GM18507 (cell line): ENCODE data around the gene OR5M3.

Experiments
- DNase-seq: peaks from one replicate; pipeline ENCODE4 v3.0.0; 2011; ENCODE audit warnings: low read depth; ENCODE audit not compliant: insufficient read length; ENCODE audit errors: extremely low spot score
- FAIRE-seq: peaks from 2 replicates; lab custom pipeline; 2011; peaks lifted over from hg19 to GRCh38; lab: Jason Lieb, UNC

OR5M3 gene

DNA sequence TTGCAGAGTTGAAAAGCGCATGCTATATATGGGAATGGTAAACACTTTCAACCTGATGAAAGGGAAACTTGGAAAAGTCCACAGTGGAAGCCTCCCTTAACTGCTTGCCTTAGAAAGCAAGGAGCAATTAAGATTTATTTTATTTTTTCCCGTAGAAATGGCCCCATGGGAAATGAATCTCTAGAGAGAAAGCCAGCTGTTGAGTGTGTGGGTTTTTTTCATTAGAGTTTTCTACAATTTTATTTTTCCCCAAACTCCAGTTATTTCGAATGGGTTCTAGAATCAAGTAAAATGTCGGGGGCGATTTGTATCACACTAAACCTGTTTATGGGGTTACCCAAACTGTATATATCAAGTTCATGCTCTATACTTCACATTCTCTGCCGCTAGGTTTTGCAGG is at the start of gene OR5M3:
Gene OR5M3, minus strand, starts transcription at position 101 of the 400 bp plus-strand sequence. CDS start 2,855 bp downstream, outside the sequence.
- FAIRE-seq: no peak
- DNase-seq: no peak

DNA sequence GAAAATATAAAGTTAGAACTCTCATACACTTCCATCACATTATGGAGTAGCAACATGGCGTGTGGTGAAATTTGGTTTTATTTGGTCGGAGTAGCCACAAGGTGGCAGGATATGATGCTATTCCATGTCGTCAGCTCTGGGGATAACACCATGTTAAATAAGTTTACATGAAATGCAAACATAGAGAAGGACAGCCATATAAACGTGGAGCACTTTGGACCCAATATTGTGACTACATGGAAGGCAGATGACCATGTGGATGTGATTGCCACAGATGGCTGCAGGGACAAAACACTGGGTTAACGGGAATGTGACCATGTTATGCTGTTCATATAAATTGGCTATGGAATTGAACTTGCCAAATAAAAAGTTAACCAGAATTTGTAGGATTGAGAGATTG is 48.9 kb upstream of the OR5M3 start:
- DNase-seq (no peak), FAIRE-seq (no peak)

DNA sequence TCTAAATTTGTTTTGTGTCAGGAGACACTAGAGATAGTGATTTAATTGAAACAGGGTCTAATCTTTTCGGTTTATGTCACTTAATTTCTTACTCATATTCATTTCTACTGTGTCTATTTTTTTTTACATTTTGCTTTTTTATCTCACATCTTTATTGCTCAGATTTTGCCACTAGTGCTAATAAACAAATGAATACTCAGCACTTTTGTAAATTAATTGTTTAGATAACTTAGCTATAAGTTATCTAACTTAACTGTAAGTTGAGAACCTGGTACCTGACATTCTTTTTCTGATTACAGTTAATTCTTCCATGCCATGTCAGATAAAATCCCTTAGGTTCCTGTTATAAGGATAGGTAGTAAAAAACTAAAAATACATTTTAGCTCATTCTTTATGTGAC is 40.1 kb upstream of the OR5M3 start:
- no peak for FAIRE-seq
- DNase-seq: no peak

DNA sequence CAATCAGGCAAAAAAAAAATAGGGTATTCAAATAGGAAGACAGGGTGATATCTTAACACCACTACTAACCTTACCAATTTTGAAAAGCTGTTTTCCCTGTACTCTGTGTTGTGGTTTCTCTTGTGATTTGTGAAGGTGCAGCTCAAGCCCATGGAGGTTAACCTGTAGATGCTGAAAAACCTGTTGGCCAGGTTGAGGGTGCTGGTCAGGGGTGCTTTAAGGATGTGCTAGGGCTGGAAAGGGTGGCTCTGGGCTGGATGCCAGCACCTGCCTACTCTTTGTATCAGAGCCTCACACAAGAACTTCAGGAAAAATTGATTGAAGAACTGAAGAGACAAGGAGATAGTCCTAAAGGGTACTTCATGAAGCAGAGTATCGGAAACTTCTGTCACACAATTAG is 36.3 kb upstream of the OR5M3 start:
- FAIRE-seq: no peak
- no peak for DNase-seq

DNA sequence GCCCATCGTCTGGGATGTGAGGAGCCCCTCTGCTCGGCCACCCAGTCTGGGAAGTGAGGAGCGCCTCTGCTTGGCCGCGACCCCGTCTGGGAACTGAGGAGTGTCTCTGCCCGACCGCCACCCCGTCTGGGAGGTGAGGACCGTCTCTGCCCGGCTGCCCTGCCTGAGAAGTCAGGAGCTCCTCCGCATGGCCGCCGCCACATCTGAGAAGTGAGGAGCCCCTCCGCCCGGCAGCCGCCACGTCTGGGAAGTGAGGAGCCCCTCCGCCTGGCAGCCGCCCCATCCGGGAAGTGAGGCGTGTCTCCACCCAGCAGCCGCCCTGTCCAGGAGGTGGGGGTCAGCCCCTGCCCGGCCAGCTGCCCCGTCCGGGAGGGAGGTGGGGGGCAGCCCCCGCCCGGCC is 23.9 kb upstream of the OR5M3 start:
- DNase-seq (no peak), FAIRE-seq (no peak)

DNA sequence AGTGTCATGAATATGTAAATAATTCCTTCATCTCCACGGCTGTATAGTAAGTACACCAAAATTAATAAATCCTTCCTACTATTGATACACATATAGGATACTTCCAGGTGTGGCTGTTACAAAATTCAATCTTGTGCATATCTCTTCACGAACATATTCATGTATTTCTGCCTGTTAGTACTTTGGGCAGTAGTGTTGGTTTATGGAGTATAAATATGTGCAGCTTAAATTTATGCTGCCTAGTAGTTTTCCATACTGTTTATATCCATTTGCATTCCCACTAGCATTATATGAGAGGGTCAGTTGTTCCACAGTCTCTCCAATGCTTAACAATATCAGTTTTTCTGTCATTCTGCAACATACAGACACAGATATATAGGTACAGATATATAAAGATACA is 22.0 kb upstream of the OR5M3 start:
- FAIRE-seq (no peak), DNase-seq (no peak)

DNA sequence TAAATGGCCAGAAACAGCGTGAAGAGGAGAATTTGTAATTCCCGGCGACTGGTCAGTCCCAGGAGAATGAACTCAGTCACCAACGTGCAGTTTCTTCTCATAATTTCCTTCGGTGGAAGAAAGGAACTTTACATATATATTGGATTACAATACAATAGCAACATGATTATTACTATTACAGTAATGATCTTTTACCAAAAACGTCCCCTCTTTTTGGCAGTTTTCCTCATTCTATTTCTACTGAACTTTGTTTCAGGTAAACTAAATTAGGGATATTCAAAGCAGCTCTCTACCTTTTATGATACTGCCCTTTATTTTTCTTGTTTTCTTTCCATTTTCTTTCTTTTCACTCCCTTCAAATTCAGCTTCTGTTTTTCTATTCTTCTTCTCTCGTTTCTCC is 18.1 kb upstream of the OR5M3 start, which contains the start of gene OR5M8:
Gene OR5M8, minus strand, starts transcription at position 101 of the 400 bp plus-strand sequence. Its CDS starts 0 bp downstream, at position 101.
- no peak for DNase-seq
- no peak for FAIRE-seq

DNA sequence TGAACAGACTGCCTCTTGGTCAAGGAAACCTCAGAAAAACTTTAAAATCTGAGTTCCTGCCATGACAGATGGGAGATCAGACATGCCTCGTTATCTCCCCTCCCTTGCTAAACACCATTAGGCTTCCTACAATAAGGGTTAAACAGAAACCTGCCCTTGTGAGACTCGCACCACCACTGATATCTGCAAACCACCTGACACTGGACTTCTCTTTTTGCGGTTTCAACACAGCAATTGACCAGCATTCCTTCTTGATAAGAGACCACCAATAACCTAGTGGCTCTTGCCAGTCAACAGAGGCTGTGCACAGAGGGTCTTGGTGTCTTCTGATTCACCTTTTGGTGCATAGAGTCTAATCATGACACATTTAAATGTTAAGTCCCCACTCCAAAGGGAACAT is 13.6 kb upstream of the OR5M3 start:
- DNase-seq (no peak), FAIRE-seq (no peak)

DNA sequence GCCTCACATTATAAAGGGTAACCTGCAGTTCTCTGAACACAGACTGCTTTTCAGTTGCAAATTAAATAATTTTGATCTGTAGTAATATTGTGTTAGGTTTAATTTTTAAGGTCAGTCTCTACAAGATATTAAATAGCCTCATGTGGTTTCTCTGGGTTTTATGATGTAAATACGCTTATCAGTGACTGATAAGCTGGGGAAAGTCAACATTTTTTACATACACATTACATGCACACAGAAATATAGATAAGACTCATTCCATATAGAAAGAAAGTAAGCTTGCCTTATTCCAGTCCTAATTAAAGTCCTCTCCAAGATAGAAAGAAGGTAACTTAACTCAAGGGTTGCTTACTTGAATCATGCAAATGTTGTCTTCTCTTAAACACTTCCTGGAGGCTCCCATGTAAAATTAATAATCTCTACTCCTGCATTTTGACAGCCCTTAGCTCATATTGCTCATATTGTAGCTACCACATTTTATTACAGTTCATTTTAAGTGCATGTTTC is 1.6 kb upstream of the OR5M3 start:
- DNase-seq: no peak

DNA sequence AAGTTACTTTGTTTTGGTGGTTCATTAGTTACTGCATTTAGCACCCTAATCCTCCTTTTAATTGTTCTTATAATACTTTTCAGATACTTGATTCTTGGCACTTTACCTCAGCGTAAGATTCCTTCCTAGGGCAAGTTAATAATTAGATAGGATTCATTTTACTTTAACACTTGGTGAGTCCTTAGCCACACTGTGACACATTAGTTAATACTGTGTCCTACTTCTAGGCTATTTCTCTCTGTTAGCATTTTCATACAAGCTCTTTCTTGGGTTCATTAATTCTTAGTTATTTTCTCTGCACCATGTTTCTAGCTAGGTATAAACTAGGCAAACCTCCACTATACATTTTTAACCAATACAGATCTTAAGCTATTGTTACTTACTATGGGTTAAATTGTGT is 16.1 kb downstream of the OR5M3 start:
- FAIRE-seq (no peak), DNase-seq (no peak)

More for the DNA sequence above, 1.6 kb upstream of the OR5M3 start:
- FAIRE-seq: no peak

DNA sequence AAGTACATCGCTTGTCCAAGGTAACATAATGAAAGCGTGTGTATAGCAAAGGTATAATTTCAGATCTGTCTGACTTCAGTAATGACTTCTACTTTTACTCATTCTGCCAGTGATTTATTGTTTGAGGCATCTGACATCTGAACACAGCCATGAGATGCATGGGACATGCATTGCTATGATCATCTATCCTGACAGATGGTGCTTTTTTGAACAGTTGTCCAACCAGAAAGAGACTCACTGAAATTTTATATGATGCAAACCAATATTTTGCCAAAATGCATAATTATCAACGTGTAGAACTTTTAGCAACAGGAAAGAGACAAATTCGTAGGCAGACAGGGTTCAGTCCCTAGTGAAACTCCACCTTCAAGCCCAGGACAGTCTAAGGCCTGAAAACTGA is 19.6 kb downstream of the OR5M3 start:
- FAIRE-seq (no peak), DNase-seq (no peak)
